ENCODE measurements around the gene PCDHGB1. TPM values are rescaled to one million over a fixed set of nuclear protein-coding genes. Genes with fewer than 3 reads are reported as not detected.

Gene PCDHGB1
- total RNA-seq, 1 experiment from 2014 or later = 0.15 TPM

DNA sequence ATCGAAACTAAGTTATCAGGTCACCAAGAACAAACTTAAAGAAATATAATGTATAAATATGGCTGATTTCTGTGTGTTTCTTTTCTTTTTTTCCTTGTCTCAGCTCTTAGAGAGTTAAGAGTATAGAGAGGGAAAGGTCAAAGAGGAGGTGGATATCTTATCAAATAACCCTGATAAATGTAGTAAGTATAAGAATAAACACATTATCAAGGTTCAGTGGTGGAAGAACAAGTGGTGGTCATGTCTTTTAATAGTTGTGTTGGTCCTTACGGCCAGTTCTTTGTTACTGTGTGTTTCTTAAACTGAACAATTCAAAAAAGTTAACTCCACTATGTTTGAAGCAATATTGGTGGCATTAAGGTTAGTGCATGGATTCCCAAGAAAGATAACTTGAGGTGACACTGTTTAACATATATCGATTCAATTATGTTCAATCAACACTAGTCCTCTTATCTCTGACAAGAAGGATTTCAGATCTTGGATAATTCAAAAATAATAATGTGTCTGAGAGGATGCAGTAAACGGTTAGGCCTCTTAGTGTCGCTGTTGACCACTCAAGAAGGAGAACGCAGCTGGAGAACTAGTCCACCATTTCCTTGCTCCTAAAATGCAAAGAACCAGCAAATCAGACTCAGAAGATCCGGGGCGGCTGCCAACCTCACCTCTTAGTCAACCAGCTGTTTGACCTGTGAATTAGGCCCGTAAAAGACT lies 6.5 kb upstream of the PCDHGB1 start, which contains the start of gene PCDHGA3:
TSS of gene PCDHGA3 (plus strand) at position 588 of the 711 bp plus-strand sequence. CDS start 205 bp downstream, outside the sequence.
- Histone ChIP-seq H3K79me2 (ENCODE audit: insufficient read depth, low read length) (no peaks in the 10 kb centered on the region), H3K27ac (ENCODE audit: low read depth, low read length) (no peak within 1 kb of the TSS), H4K20me1 (ENCODE audit: insufficient read depth) (no peaks in the 10 kb centered on the region), H3K9me3 (ENCODE audit: control insufficient read depth in 1 of 2, insufficient read depth in 1 of 2, low read depth in 1 of 2, low read length in 2 of 2) (peaks cover 4% of the 10 kb centered on the region in 2 experiments; a peak in 2 of 4 replicates), H3K9me2 (ENCODE audit: insufficient read depth) (no peaks in the 10 kb centered on the region), H3K9ac (ENCODE audit: low read length) (no peak within 1 kb of the TSS), H3K4me2 (ENCODE audit: low read length) (no peak within 1 kb of the TSS), H3K27me3 (ENCODE audit: insufficient read depth, low read length) (no peaks in the 10 kb centered on the region), H3K4me3 (replicated peaks in 1 of 2; ENCODE audit: low read depth in 1 of 2, low read length in 2 of 2) (no peak within 1 kb of the TSS), H3K36me3 (ENCODE audit: control insufficient read depth in 1 of 2, insufficient read depth in 2 of 2, low read length in 2 of 2) (no peaks in the 10 kb centered on the region), H3K4me1 (ENCODE audit: control insufficient read depth in 1 of 2, insufficient read depth in 2 of 2, low read length in 2 of 2) (no peaks in the 10 kb centered on the region), H2AFZ (ENCODE audit: low read depth, low read length, poor library complexity, severe bottlenecking) (no peak within 1 kb of the TSS)
- no peak for TF ChIP-seq YY1 (IDR thresholded peaks at IDR 0.05; ENCODE audit: extremely low read depth, insufficient replicate concordance, low read depth, low read length)
- peak; percentile 19; the same call in 1 of the 2 replicates for TF ChIP-seq RAD21 (IDR thresholded peaks at IDR 0.05; ENCODE audit: low read depth)
- TF ChIP-seq, protein P1, sequence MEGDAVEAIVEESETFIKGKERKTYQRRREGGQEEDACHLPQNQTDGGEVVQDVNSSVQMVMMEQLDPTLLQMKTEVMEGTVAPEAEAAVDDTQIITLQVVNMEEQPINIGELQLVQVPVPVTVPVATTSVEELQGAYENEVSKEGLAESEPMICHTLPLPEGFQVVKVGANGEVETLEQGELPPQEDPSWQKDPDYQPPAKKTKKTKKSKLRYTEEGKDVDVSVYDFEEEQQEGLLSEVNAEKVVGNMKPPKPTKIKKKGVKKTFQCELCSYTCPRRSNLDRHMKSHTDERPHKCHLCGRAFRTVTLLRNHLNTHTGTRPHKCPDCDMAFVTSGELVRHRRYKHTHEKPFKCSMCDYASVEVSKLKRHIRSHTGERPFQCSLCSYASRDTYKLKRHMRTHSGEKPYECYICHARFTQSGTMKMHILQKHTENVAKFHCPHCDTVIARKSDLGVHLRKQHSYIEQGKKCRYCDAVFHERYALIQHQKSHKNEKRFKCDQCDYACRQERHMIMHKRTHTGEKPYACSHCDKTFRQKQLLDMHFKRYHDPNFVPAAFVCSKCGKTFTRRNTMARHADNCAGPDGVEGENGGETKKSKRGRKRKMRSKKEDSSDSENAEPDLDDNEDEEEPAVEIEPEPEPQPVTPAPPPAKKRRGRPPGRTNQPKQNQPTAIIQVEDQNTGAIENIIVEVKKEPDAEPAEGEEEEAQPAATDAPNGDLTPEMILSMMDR (IDR thresholded peaks at IDR 0.05 in 2 of 3, conservative IDR thresholded peaks at IDR 0.05 in 1 of 3; ENCODE audit: borderline replicate concordance in 1 of 3, insufficient read depth in 1 of 3, low read depth in 2 of 3, low read length in 2 of 3) = peak in 2 of 3 experiments; percentile 15 to 31; a peak in 2 of 6 replicates
- DNase-seq (ENCODE audit: low read depth, low spot score) = no peak
- intact Hi-C loops (cut with micrococcal nuclease) = no loop called here
- RAD21 ChIA-PET (ENCODE audit: low non-redundant PET in 1 of 2, low total read pairs in 2 of 2, uncharacterized antibody in 2 of 2, unreplicated experiment in 2 of 2) = no interaction called here
- ATAC-seq = no peak
- POLR2A ChIA-PET = no interaction called here
- no TSS peak for BruUV-seq (replicated peaks)
- CTCF ChIA-PET = no interaction called here

DNA sequence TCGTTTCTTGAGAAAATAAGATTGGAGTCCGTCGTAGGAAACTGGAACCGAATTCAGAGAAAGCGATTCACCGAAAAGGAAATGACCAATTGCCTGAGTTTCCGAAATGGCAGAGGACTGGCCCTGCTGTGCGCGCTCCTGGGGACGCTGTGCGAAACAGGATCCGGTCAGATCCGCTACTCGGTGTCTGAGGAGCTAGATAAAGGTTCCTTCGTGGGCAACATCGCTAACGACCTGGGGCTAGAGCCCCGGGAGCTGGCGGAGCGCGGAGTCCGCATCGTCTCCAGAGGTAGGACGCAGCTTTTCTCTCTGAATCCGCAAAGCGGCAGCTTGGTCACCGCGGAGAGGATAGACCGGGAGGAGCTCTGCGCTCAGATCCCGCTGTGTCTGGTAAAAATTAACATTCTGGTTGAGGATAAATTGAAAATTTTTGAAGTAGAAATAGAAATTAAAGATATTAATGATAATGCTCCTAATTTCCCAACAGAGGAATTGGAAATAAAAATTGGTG lies 5.9 kb upstream of the PCDHGB1 start:
- RAD21 ChIA-PET (ENCODE audit: low non-redundant PET in 1 of 2, low total read pairs in 2 of 2, uncharacterized antibody in 2 of 2, unreplicated experiment in 2 of 2) = no interaction called here
- Histone ChIP-seq H3K36me3 (ENCODE audit: control insufficient read depth in 1 of 2, insufficient read depth in 2 of 2, low read length in 2 of 2) (no peaks in the 10 kb centered on the region), H3K9me2 (ENCODE audit: insufficient read depth) (no peaks in the 10 kb centered on the region), H3K27ac (ENCODE audit: low read depth, low read length) (no peak overlapping the region), H3K4me2 (ENCODE audit: low read length) (no peak overlapping the region), H2AFZ (ENCODE audit: low read depth, low read length, poor library complexity, severe bottlenecking) (no peak overlapping the region), H3K4me1 (ENCODE audit: control insufficient read depth in 1 of 2, insufficient read depth in 2 of 2, low read length in 2 of 2) (no peaks in the 10 kb centered on the region), H3K4me3 (replicated peaks in 1 of 2; ENCODE audit: low read depth in 1 of 2, low read length in 2 of 2) (no peak overlapping the region), H3K27me3 (ENCODE audit: insufficient read depth, low read length) (no peaks in the 10 kb centered on the region), H4K20me1 (ENCODE audit: insufficient read depth) (no peaks in the 10 kb centered on the region), H3K9me3 (ENCODE audit: control insufficient read depth in 1 of 2, insufficient read depth in 1 of 2, low read depth in 1 of 2, low read length in 2 of 2) (peaks cover 4% of the 10 kb centered on the region in 2 experiments; a peak in 2 of 4 replicates), H3K9ac (ENCODE audit: low read length) (no peak overlapping the region), H3K79me2 (ENCODE audit: insufficient read depth, low read length) (no peaks in the 10 kb centered on the region)
- POLR2A ChIA-PET = no interaction called here
- CTCF ChIA-PET = no interaction called here
- intact Hi-C loops (cut with micrococcal nuclease) = no loop called here
- DNase-seq (ENCODE audit: low read depth, low spot score) = no peak
- BruUV-seq (replicated peaks) = no TSS peak
- no peak for ATAC-seq
- TF ChIP-seq RAD21 (IDR thresholded peaks at IDR 0.05; ENCODE audit: low read depth) = no peak
- TF ChIP-seq, protein P2, sequence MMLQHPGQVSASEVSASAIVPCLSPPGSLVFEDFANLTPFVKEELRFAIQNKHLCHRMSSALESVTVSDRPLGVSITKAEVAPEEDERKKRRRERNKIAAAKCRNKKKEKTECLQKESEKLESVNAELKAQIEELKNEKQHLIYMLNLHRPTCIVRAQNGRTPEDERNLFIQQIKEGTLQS (IDR thresholded peaks at IDR 0.05) = no peak
